Measurements from ENCODE around the gene PKP2. TPM values are rescaled to one million over a fixed set of nuclear protein-coding genes. Genes with fewer than 3 reads are reported as not detected.

The PKP2 gene
- total and polyA plus RNA-seq, 2 experiments from 2014 or later, result 60.0 to 62.4 TPM

GRCh38 chr12:32895688-32896431 is 717 bp downstream of the PKP2 start:
- H3K9me2 ChIP-seq (replicated peaks; ENCODE audit: insufficient read depth), result no peaks in the 10 kb centered on the region
- DNase-seq (ENCODE audit: low spot score), result peak; percentile 69
- H4K20me1 ChIP-seq (ENCODE audit: insufficient read depth, poor library complexity, severe bottlenecking), result no peaks in the 10 kb centered on the region
- peak overlapping the region; percentile 62 for H2AFZ ChIP-seq
- H3K27me3 ChIP-seq, result no peaks in the 10 kb centered on the region
- no peaks in the 10 kb centered on the region for H3K36me3 ChIP-seq (replicated peaks; ENCODE audit: insufficient read depth, low read depth)
- peaks cover 46% of the 10 kb centered on the region for H3K4me1 ChIP-seq (ENCODE audit: insufficient read depth)
- WGBS (ENCODE audit: low lambda C conversion rate, missing lambda C conversion rate), result 3% methylated on average over 28 of the region's 28 CpGs
- peak overlapping the region; percentile 88 for H3K4me2 ChIP-seq
- H3K27ac ChIP-seq, result peak overlapping the region; percentile 79
- H3K79me2 ChIP-seq, result peaks cover 37% of the 10 kb centered on the region
- TF ChIP-seq EZH2 (IDR thresholded peaks at IDR 0.05; ENCODE audit: borderline replicate concordance) (no peak), EZH2phosphoT487 (IDR thresholded peaks at IDR 0.05; ENCODE audit: low read depth, severe bottlenecking, unreplicated experiment) (no peak)
- TF ChIP-seq, protein P1, sequence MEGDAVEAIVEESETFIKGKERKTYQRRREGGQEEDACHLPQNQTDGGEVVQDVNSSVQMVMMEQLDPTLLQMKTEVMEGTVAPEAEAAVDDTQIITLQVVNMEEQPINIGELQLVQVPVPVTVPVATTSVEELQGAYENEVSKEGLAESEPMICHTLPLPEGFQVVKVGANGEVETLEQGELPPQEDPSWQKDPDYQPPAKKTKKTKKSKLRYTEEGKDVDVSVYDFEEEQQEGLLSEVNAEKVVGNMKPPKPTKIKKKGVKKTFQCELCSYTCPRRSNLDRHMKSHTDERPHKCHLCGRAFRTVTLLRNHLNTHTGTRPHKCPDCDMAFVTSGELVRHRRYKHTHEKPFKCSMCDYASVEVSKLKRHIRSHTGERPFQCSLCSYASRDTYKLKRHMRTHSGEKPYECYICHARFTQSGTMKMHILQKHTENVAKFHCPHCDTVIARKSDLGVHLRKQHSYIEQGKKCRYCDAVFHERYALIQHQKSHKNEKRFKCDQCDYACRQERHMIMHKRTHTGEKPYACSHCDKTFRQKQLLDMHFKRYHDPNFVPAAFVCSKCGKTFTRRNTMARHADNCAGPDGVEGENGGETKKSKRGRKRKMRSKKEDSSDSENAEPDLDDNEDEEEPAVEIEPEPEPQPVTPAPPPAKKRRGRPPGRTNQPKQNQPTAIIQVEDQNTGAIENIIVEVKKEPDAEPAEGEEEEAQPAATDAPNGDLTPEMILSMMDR (IDR thresholded peaks at IDR 0.05; ENCODE audit: poor library complexity), result peak; percentile 27
- no peaks in the 10 kb centered on the region for H3K9me3 ChIP-seq (ENCODE audit: low read depth)
- H3K4me3 ChIP-seq, result peak overlapping the region; percentile 72

GRCh38 chr12:32894566-32894965 is 2.0 kb downstream of the PKP2 start:
- peaks cover 46% of the 10 kb centered on the region for H3K4me1 ChIP-seq (ENCODE audit: insufficient read depth)
- H3K79me2 ChIP-seq, result peaks cover 48% of the 10 kb centered on the region
- WGBS (ENCODE audit: low lambda C conversion rate, missing lambda C conversion rate), result 46% methylated on average over 2 of the region's 2 CpGs
- H3K27ac ChIP-seq, result peak overlapping the region; percentile 60
- peak overlapping the region; percentile 72 for H3K4me3 ChIP-seq
- no peaks in the 10 kb centered on the region for H3K9me2 ChIP-seq (replicated peaks; ENCODE audit: insufficient read depth)
- peak overlapping the region; percentile 88 for H3K4me2 ChIP-seq
- no peak for TF ChIP-seq EZH2 (IDR thresholded peaks at IDR 0.05; ENCODE audit: borderline replicate concordance)
- TF ChIP-seq, protein P1 (IDR thresholded peaks at IDR 0.05; ENCODE audit: poor library complexity), result no peak
- H4K20me1 ChIP-seq (ENCODE audit: insufficient read depth, poor library complexity, severe bottlenecking), result no peaks in the 10 kb centered on the region
- DNase-seq (ENCODE audit: low spot score), result no peak
- no peaks in the 10 kb centered on the region for H3K36me3 ChIP-seq (replicated peaks; ENCODE audit: insufficient read depth, low read depth)
- no peaks in the 10 kb centered on the region for H3K27me3 ChIP-seq
- H3K9me3 ChIP-seq (ENCODE audit: low read depth), result no peaks in the 10 kb centered on the region
- no peak overlapping the region for H2AFZ ChIP-seq

GRCh38 chr12:32893458-32893857 is 3.1 kb downstream of the PKP2 start:
- no peaks in the 10 kb centered on the region for H4K20me1 ChIP-seq (ENCODE audit: insufficient read depth, poor library complexity, severe bottlenecking)
- H3K79me2 ChIP-seq, result peaks cover 55% of the 10 kb centered on the region
- no peaks in the 10 kb centered on the region for H3K9me3 ChIP-seq (ENCODE audit: low read depth)
- no peaks in the 10 kb centered on the region for H3K27me3 ChIP-seq
- TF ChIP-seq EZH2phosphoT487 (IDR thresholded peaks at IDR 0.05; ENCODE audit: low read depth, severe bottlenecking, unreplicated experiment) (peak; percentile 41), EZH2 (IDR thresholded peaks at IDR 0.05; ENCODE audit: borderline replicate concordance) (no peak)
- TF ChIP-seq, protein P1 (IDR thresholded peaks at IDR 0.05; ENCODE audit: poor library complexity), result no peak
- peak overlapping the region; percentile 60 for H3K27ac ChIP-seq
- no peak overlapping the region for H3K4me3 ChIP-seq
- H3K4me2 ChIP-seq, result peak overlapping the region; percentile 88
- no peaks in the 10 kb centered on the region for H3K9me2 ChIP-seq (replicated peaks; ENCODE audit: insufficient read depth)
- peaks cover 54% of the 10 kb centered on the region for H3K4me1 ChIP-seq (ENCODE audit: insufficient read depth)
- no peak overlapping the region for H2AFZ ChIP-seq
- no peaks in the 10 kb centered on the region for H3K36me3 ChIP-seq (replicated peaks; ENCODE audit: insufficient read depth, low read depth)
- peak; percentile 41 for DNase-seq (ENCODE audit: low spot score)
- 3% methylated on average over 2 of the region's 2 CpGs for WGBS (ENCODE audit: low lambda C conversion rate, missing lambda C conversion rate)
